CD4-positive, alpha-beta T cell treated with Interleukin-4 for 4 hours (primary cell): Measurements from ENCODE around the gene CDH4.
"Not testable (repeated sequence)": the region's sequence is repeated elsewhere in the genome, so short reads cannot be mapped to it uniquely, and the experiment has no call there.

Experiments
- DNase-seq: peaks from one replicate; pipeline ENCODE4 v3.0.0-alpha.2; 2020

CDH4 gene

GRCh38 chr20:61960836-61961235, 708.8 kb downstream of the CDH4 start:
- DNase-seq: no peak

- no peak for DNase-seq
Measured at GRCh38 chr20:61963149-61963548, 711.1 kb downstream of the CDH4 start.

GRCh38 chr20:61963885-61964674, 712.0 kb downstream of the CDH4 start:
- no peak for DNase-seq

- DNase-seq: no peak
Measured at GRCh38 chr20:61964675-61965605, 712.9 kb downstream of the CDH4 start.

- no peak for DNase-seq
Measured at GRCh38 chr20:61965606-61966491, 713.8 kb downstream of the CDH4 start.

- no peak for DNase-seq
Measured at GRCh38 chr20:61966492-61967244, 714.6 kb downstream of the CDH4 start.

GRCh38 chr20:61967300-61967699, 715.2 kb downstream of the CDH4 start:
- DNase-seq: no peak

- no peak for DNase-seq
Measured at GRCh38 chr20:61968036-61968810, 716.2 kb downstream of the CDH4 start.

- no peak for DNase-seq
Measured at GRCh38 chr20:61968932-61969331, 716.9 kb downstream of the CDH4 start.

GRCh38 chr20:61969806-61970205, 717.7 kb downstream of the CDH4 start:
- no peak for DNase-seq

- no peak for DNase-seq
Measured at GRCh38 chr20:61970357-61970756, 718.3 kb downstream of the CDH4 start.

- not testable (repeated sequence) for DNase-seq
Measured at GRCh38 chr20:61971595-61971994, 719.5 kb downstream of the CDH4 start.

- DNase-seq: no peak
Measured at GRCh38 chr20:61972636-61973508, 720.8 kb downstream of the CDH4 start.

- no peak for DNase-seq
Measured at GRCh38 chr20:61973515-61974356, 721.7 kb downstream of the CDH4 start.

- DNase-seq: no peak
Measured at GRCh38 chr20:61974357-61974665, 722.2 kb downstream of the CDH4 start.

GRCh38 chr20:61975407-61976129, 723.5 kb downstream of the CDH4 start:
- DNase-seq: no peak

GRCh38 chr20:61976263-61976643, 724.2 kb downstream of the CDH4 start:
- DNase-seq: no peak

- no peak for DNase-seq
Measured at GRCh38 chr20:61976644-61977418, 724.8 kb downstream of the CDH4 start.
